Tibial nerve (tissue), 4 donors: ENCODE results near the gene HAVCR2. TPM values are rescaled to one million over a fixed set of nuclear protein-coding genes. Genes with fewer than 3 reads are reported as not detected.

ENCODE experiments used
- DNase-seq, 2 donors: peaks; one replicate each; pipeline ENCODE4 v3.0.0-alpha.2; 2019; ENCODE audit warnings: low spot score in 2 of 2
- H3K27ac ChIP-seq, 4 donors: fragments of 200-600 bp; sonication (generic) in 3 of 4; one replicate each; pipeline ENCODE4 v1.5.1; 2017 to 2019; ENCODE audit warnings: mild to moderate bottlenecking in 1 of 4
- H3K27me3 ChIP-seq, 2 donors: fragments of 200-600 bp; sonication (generic) in 1 of 2; one replicate each; pipeline versions ENCODE4 v1.5.1 to v1.6.0; 2017 to 2019
- H3K36me3 ChIP-seq, 3 donors: fragments of 200-600 bp; sonication (generic); one replicate each; pipeline ENCODE4 v1.5.1; 2018 to 2019
- H3K4me1 ChIP-seq, 4 donors: fragments of 200-600 bp; sonication (generic) in 3 of 4; one replicate each; pipeline ENCODE4 v1.5.1; 2017 to 2019
- H3K4me3 ChIP-seq, 4 donors: fragments of 200-600 bp; sonication (generic) in 3 of 4; one replicate each; pipeline ENCODE4 v1.5.1; 2017 to 2019; ENCODE audit warnings: mild to moderate bottlenecking in 1 of 4, moderate library complexity in 1 of 4
- H3K9me3 ChIP-seq, 4 donors: fragments of 200-600 bp; sonication (generic) in 3 of 4; one replicate each; pipeline ENCODE4 v1.5.1; 2017 to 2019
- EP300 ChIP-seq, 2 donors: sonication (generic); formaldehyde crosslinking; IDR thresholded peaks; one replicate each; pipeline ENCODE4 v1.6.1; 2017; ENCODE audit warnings: antibody characterized with exemption in 2 of 2, mild to moderate bottlenecking in 1 of 2
- POLR2A ChIP-seq, 2 donors: fragments of 450-650 bp; IDR thresholded peaks; one replicate each; pipeline ENCODE4 v1.6.1; 2017; ENCODE audit warnings: antibody characterized with exemption in 2 of 2, mild to moderate bottlenecking in 2 of 2, moderate library complexity in 2 of 2
- whole genome bisulfite sequencing, 2 donors: methylation state at CpG; one replicate each; pipeline ENCODE4 v1.1.5; 2018; 5-methylcytosine and 5-hydroxymethylcytosine counted together
- total RNA-seq, 4 donors: library from RNA; depleted of rRNA; stranded (reverse); fragments of >200 nt; gene quantifications; one replicate each; pipeline ENCODE4 v1.1.0, GENCODE V29; 2016
- TF ChIP-seq, protein P1 (sequence below), 5 experiments: fragments of 200-600 bp in 3 of 5; fragments of 450-650 bp in 2 of 5; sonication (generic) in 3 of 5; IDR thresholded peaks; one replicate each; pipeline ENCODE4 v1.5.1; 2016 to 2019; ENCODE audit warnings: antibody characterized with exemption in 5 of 5, mild to moderate bottlenecking in 3 of 5, moderate library complexity in 2 of 5

HAVCR2 gene
- total RNA-seq, 4 donors from 2014 or later, result 7.7 to 32.1 (median 13.8) TPM

DNA sequence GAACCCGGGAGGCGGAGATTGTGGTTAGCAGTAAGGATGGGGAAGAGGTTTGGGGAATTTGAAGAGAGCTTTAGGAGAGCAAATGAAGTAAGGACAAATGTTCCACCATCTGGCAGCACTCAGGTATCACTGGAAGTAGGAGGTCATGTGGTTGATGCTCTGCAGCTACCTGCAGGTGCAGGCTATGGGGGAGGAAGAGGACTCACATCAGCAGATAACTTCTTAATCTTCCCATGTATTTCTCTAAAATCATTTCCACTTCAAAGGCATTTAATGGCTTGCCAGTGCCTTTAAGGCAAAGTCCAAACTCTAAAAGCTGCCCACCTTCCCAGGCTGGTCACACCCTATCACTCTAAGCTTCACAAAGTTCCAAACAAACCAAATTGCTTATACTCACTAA, 41.8 kb downstream of the HAVCR2 start:
- no peak for DNase-seq
- no peaks in the 10 kb centered on the region for H3K27me3 ChIP-seq
- H3K9me3 ChIP-seq, result no peaks in the 10 kb centered on the region
- H3K4me3 ChIP-seq, result no peak overlapping the region
- H3K4me1 ChIP-seq, result no peaks in the 10 kb centered on the region
- H3K27ac ChIP-seq, result no peak overlapping the region
- 50 to 67% methylated on average over 2 of the region's 2 CpGs for WGBS, 2 donors
- no peaks in the 10 kb centered on the region for H3K36me3 ChIP-seq
- TF ChIP-seq EP300 (IDR thresholded peaks at IDR 0.05), result no peak
- TF ChIP-seq, protein P1, sequence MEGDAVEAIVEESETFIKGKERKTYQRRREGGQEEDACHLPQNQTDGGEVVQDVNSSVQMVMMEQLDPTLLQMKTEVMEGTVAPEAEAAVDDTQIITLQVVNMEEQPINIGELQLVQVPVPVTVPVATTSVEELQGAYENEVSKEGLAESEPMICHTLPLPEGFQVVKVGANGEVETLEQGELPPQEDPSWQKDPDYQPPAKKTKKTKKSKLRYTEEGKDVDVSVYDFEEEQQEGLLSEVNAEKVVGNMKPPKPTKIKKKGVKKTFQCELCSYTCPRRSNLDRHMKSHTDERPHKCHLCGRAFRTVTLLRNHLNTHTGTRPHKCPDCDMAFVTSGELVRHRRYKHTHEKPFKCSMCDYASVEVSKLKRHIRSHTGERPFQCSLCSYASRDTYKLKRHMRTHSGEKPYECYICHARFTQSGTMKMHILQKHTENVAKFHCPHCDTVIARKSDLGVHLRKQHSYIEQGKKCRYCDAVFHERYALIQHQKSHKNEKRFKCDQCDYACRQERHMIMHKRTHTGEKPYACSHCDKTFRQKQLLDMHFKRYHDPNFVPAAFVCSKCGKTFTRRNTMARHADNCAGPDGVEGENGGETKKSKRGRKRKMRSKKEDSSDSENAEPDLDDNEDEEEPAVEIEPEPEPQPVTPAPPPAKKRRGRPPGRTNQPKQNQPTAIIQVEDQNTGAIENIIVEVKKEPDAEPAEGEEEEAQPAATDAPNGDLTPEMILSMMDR (IDR thresholded peaks at IDR 0.05), result no peak
- no peak for TF ChIP-seq POLR2A (IDR thresholded peaks at IDR 0.05)

DNA sequence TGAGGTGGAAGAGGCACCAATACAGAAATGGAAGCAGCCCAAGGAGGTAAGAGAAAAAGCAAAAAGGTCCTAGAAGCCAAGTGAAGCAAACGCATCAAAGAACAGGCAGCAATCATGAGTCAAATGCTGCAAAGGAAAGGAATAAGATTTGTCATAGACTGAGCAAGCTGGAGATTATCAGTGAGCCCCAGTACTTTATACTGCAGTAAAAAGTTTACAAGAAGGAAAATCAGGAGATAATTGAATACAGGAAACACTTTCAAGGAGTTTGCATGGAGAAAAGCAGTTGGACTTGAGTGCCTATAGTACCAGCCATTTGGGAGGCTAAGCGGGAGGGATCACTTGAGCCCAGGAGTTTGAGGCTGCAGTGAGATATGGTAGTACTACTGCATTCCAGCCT, 42.8 kb downstream of the HAVCR2 start:
- TF ChIP-seq EP300 (IDR thresholded peaks at IDR 0.05), result no peak
- no peak for TF ChIP-seq POLR2A (IDR thresholded peaks at IDR 0.05)
- TF ChIP-seq, protein P1 (IDR thresholded peaks at IDR 0.05), result no peak
- Histone ChIP-seq H3K4me3 (no peak overlapping the region), H3K27me3 (no peaks in the 10 kb centered on the region), H3K9me3 (no peaks in the 10 kb centered on the region), H3K4me1 (no peaks in the 10 kb centered on the region), H3K27ac (no peak overlapping the region), H3K36me3 (no peaks in the 10 kb centered on the region)
- WGBS, 2 donors, result 80 to 84% methylated on average over 2 of the region's 2 CpGs
- DNase-seq, result no peak

DNA sequence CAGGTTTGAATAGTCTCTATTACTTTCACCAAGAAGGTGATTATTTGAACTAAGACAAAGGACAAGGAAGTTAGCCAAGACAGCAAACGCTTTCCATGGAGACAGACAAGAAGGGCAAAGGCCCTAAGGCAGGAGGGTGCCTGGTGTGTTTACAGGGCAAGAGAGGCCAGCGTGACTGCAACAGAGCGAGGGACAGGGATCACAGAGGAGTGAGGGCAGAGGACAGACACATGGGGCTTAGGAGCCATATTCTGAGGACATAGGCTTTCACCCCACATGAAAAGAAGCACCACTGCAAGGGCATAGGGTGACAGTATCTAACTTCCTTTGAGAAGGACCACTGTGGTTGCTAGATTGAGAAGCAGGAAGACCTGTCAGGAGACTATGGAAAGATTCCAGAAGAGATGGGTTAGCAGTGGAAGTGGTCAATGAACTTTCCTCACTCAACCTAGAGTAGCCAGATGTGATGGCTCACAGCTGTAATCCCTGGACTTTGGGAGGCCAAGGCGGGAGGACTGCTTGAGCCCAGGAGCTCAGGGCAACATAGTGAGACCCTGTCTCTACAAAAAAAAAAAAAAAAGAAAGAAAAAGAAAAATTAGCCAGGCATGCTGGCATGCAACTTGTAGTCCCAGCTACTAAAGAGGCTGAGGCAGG, 44.9 kb downstream of the HAVCR2 start:
- WGBS, 2 donors, result 70 to 72% methylated on average over 4 of the region's 4 CpGs
- no peak for TF ChIP-seq EP300 (IDR thresholded peaks at IDR 0.05)
- no peak for TF ChIP-seq POLR2A (IDR thresholded peaks at IDR 0.05)
- TF ChIP-seq, protein P1 (IDR thresholded peaks at IDR 0.05), result no peak

DNA sequence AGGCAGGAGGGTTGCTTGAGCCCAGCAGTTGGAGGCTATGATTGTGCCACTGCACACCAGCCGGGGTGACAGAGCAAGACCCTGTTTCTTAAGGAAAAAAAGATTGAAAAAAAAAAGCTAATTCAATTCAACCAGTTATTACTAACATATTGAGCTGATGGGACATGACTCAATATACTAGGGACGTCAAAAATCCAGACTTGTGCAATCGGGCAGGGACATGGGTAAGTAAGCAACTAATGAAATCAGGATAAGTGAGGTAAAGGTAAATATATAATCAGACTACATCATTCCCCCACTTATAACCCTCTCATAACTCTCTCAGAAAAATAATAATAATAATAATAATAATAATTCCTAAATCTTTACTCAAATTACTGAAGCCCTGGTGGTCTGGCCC, 49.0 kb downstream of the HAVCR2 start:
- no peak overlapping the region for H3K4me3 ChIP-seq
- DNase-seq, result no peak
- no peaks in the 10 kb centered on the region for H3K9me3 ChIP-seq
- no peaks in the 10 kb centered on the region for H3K4me1 ChIP-seq
- no peaks in the 10 kb centered on the region for H3K27me3 ChIP-seq
- WGBS, 2 donors, result 92 to 95% methylated on average over 3 of the region's 3 CpGs
- H3K36me3 ChIP-seq, result no peaks in the 10 kb centered on the region
- H3K27ac ChIP-seq, result no peak overlapping the region
- TF ChIP-seq EP300 (IDR thresholded peaks at IDR 0.05) (no peak), POLR2A (IDR thresholded peaks at IDR 0.05) (no peak)
- TF ChIP-seq, protein P1 (IDR thresholded peaks at IDR 0.05), result no peak

More for the DNA sequence above, 44.9 kb downstream of the HAVCR2 start:
- DNase-seq, result no peak
- Histone ChIP-seq H3K4me3 (no peak overlapping the region), H3K9me3 (no peaks in the 10 kb centered on the region), H3K27me3 (no peaks in the 10 kb centered on the region), H3K4me1 (no peaks in the 10 kb centered on the region), H3K36me3 (no peaks in the 10 kb centered on the region), H3K27ac (no peak overlapping the region)

DNA sequence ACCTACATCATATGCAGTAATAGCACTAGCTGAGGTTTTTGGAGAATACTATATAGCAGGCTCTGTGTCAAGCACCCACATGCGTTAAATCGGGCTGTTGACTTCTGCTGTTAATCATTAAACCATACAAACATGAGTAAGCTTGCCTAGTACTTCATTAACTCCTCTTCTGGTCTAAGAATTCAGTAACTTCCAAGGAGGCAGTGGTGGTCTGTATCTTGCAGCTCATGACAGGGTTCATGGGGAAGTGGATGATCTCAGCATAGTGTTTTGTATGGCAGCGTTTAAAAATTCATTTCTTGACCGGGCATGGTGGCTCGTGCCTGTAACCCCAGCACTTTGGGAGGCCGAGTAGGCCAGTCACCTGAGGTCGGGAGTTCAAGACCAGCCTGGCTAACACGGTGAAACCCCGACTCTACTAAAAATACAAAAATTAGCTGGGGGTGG, 49.7 kb downstream of the HAVCR2 start, which contains the start of gene HAVCR1:
HAVCR1 (minus strand) TSS at position 24 of the 447 bp plus-strand sequence. CDS start 1,173 bp downstream, outside the sequence.
- H3K36me3 ChIP-seq, result no peaks in the 10 kb centered on the region
- H3K27me3 ChIP-seq, result no peaks in the 10 kb centered on the region
- no peak within 1 kb of the TSS for H3K27ac ChIP-seq
- no peaks in the 10 kb centered on the region for H3K9me3 ChIP-seq
- H3K4me3 ChIP-seq, result no peak within 1 kb of the TSS
- DNase-seq, result no peak
- TF ChIP-seq, protein P1 (IDR thresholded peaks at IDR 0.05), result no peak
- TF ChIP-seq EP300 (IDR thresholded peaks at IDR 0.05) (no peak), POLR2A (IDR thresholded peaks at IDR 0.05) (no peak)
- no peaks in the 10 kb centered on the region for H3K4me1 ChIP-seq
- 79 to 90% methylated on average over 9 of the region's 9 CpGs for WGBS, 2 donors
